Epidermal melanocyte (primary cell): ENCODE measurements around the gene MAP3K3.

ENCODE experiments used
- DNase-seq: peaks from one replicate; pipeline ENCODE4 v3.0.0; 2011; ENCODE audit warnings: low spot score; ENCODE audit not compliant: insufficient read length

The MAP3K3 gene

GRCh38 chr17:63652106-63652505 is 29.9 kb downstream of the MAP3K3 start:
- DNase-seq, result no peak

DNA sequence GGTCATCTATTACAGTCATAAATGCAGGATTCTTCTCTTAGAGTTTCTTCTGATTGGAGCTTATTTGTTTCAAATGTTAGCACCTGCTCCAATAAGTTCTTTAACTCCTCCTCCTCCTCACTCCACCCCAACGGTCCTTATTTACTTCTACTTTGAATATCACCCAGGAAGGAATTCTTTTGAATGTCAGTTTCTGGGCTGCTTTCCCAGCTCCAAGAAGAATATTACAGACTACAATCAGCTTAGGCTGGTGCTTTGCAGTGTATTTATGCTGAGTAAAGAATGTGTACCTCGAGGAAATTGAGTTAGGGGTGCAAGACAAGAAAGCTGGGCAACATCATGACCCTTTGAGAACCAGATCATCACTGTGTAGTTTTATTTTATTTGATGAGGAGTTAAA is 30.8 kb downstream of the MAP3K3 start:
- no peak for DNase-seq

DNA sequence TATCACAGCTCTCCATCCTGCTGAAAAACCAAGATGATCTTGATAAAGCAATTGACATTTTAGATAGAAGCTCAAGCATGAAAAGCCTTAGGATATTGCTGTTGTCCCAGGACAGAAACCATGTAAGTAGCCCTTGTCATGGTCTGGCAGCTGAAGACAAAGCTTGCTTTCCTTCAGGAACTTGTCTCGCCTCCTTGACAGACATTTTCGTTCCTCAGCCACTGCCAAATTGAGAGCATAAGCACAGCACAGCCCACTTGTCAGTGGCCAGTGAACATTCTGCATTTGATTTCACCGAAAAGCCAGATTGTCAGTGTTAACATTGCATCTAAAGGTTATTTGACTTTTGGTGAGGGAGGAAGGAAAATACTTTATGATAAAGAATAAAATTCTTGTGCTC is 35.6 kb downstream of the MAP3K3 start:
- DNase-seq, result no peak

GRCh38 chr17:63658366-63658765 is 36.1 kb downstream of the MAP3K3 start:
- no peak for DNase-seq

DNA sequence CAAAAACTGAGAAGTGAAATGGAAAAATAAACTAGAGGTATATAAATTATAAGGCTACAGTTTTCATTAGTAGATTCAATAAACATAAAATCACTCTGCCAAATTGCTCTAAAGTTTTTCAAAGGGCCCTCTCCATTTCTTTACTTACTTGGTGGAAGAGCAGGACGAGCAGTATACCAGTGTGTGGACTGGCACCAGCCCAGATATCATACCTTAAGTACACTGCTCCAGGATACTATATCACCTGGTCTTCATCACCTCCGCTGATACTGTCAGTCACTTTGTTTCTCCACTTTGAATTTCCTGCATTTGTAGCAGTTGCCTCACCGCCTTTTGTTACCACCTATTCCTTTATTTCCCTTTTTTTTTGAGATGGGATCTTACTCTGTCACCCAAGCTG is 37.6 kb downstream of the MAP3K3 start:
- DNase-seq, result no peak

DNA sequence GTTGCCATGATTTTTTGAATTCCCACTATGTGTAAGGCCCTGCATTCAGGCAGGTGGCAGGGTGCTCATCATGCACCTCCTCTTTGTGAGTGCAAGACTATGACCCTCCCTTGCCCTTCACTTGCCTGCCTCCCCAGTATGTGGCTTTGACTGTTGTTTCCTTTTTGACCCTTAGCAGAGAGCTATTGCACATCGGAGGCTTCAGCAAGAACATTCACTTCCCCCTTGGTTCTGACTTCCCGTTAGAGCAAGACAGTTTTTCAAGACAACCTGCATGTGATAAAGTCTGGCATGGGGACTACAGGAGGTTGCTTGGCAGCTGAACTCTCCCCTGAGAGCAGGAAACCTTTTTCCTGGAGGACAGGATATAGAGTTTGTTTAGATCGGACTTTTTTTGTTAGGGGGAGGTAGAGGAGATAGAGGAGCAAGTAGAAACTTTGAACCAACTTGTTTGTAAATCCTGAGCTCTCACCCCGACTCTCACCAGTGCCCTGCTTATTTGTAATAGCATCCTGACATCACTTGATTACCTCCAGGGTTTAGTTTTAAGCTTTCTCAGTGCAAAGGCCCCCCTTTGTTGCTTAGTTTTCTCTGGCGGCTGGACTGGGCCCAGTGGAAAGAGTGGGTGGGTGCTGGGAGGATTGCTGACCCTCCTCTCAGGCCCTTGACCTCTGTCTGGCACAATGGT is 43.5 kb downstream of the MAP3K3 start:
- no peak for DNase-seq

DNA sequence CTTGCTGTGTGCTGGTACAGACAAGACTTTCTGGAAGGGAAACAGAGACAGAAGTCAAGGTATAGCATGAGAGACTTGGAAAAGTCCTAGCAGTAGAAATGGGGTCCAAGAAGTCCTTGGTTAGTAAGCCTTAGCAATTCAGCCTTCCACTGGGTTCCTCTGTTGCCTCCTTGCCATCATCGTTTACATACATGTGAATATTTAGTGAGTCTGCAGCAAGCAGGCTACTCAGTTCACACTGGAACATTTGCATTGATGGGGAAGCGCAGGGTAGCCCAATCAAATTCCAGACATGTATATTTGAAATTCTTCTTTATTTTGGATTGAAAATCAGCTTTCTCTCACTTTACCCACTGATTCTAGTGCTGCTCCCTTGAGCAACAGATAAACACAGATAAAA is 50.6 kb downstream of the MAP3K3 start:
- DNase-seq, result no peak

DNA sequence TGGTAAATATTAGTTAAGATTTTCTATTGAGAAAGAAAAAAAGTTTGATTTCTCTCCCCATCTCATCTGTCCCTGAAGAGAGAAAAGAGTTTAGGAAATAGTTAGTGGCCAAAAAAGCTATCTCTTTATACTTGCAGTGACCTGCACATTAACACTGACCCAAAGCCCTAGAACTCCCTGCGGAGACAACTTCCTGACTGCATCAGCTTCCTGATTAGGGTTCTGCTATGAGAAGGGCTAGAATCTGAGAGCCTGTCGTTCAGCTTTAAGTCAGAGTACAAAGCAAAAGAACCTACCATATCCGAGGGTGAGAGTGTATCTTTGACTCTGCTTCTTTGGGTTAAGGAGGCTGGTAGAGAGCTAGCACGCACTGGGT is 53.0 kb downstream of the MAP3K3 start:
- DNase-seq, result no peak

DNA sequence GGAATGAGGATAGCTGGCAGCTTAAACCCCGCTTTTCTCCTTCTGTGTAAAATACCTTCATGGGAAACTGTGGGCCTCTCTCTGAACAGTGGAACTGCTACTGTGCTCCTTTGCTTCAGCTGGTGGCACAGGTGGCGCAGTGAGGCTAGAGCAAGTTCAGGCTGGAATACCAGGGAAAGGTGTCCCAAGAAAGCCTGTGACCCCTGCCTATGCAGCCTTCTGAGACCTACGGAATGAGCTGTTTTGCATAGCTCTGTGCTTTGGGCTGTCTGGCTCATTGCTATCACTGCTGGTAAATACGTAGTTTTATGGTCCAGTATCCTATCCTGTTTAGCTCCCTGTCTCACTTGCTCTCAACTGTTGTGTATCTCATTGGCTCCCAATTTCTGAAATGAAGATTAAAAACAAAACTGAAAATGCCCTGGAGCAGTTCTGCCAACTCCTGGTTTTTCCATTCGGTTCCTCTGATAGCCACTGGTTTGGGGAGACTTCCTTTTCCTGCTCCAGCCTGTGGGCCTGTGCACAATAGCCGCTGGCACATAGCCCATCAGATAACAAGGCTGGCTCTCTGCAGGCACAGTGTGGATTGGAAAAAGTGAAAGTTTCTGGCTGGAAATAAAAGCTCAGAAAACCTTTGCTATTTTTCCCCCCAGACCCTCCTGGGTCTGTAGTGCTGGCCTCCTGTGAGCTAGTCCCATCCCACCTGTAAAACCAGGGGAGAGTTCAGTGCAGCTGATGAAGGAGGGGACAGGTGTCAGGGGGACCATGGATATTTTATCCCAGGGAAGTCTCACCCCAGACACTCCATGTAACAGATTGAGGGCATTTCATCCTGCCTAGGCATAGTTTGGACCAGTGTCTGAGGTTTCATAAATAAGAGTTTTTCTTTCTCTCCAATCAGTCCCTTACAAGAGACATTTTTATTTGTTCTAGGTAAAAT is 53.7 kb downstream of the MAP3K3 start:
- no peak for DNase-seq

GRCh38 chr17:63676584-63676983 is 54.4 kb downstream of the MAP3K3 start:
- DNase-seq, result no peak

DNA sequence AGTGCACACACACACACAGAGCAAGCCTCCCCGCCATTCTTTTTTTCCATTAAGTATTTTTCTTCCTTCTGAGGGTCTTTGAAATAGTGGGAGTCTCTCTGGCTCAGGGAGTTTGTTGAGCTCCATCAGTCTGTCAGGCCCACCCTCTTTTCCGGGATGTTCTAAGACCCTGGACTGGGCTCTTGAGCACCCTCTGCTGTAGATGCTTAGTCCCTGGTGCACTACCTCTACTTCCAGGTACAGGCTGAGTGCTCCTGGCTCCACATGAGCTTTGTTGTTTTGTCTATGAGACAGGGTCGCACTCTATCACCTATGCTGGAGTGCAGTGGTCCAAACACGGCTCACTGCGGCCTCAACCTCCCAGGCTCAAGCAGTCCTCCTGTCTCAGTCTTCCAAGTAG is 57.0 kb downstream of the MAP3K3 start:
- no peak for DNase-seq

- no peak for DNase-seq
Observed at GRCh38 chr17:63680700-63681099, 58.5 kb downstream of the MAP3K3 start.

DNA sequence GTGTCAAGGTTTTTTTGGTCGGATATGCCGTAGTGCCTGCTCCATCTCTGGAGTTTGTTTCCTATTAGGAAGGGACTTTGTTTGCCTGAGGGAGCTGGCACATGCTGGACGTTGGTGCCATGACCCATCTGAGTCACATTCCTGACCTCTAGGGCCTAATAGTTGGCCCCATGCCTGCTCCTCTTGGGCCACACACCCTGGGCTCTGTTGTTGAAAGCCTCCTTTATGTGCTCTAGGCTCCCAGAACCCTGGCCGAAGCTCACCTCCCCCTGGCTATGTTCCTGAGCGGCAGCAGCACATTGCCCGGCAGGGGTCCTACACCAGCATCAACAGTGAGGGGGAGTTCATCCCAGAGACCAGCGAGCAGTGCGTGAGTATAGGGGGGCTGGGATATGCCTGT is 59.3 kb downstream of the MAP3K3 start:
- no peak for DNase-seq

DNA sequence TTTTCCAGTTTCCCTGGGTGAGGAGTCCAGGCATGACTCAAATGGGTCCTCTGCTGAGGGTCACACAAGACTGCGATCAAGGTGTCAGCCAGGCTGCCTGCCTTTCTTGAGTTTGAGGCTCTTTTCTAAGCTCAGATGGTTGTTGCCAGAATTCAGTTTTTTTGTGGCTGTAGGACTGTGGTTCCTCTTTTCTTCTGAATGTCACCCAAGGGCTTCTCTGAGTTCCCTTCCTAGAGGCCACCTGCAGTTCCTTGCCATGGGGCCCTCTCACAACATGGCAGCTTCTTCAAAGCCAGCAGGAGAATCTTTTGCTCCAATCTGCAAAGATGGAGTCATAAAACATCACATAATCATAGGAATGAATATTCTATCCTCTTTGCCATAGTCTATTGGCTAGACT is 60.2 kb downstream of the MAP3K3 start:
- no peak for DNase-seq

- DNase-seq, result no peak
Observed at GRCh38 chr17:63682981-63683380, 60.8 kb downstream of the MAP3K3 start.

GRCh38 chr17:63685041-63685440 is 62.8 kb downstream of the MAP3K3 start:
- DNase-seq, result no peak

DNA sequence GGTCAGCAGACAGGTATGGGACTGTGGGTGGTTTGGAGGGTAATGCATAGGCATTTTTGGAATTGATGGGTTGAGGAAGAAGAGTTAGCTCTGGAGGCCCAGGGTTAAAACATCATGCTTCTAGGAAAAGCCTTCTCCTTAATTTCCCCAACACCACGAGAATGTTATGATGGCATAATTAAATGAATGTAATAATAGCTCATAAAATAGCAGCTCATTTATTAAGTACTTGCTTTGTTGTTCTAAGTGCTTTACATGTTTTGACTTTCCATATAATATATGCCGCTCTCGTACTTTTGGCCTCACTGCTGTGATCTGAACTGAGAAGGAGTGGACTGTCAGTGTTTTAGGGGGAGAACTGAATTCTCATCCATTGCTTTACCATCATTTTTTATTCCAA is 63.4 kb downstream of the MAP3K3 start:
- DNase-seq, result no peak

DNA sequence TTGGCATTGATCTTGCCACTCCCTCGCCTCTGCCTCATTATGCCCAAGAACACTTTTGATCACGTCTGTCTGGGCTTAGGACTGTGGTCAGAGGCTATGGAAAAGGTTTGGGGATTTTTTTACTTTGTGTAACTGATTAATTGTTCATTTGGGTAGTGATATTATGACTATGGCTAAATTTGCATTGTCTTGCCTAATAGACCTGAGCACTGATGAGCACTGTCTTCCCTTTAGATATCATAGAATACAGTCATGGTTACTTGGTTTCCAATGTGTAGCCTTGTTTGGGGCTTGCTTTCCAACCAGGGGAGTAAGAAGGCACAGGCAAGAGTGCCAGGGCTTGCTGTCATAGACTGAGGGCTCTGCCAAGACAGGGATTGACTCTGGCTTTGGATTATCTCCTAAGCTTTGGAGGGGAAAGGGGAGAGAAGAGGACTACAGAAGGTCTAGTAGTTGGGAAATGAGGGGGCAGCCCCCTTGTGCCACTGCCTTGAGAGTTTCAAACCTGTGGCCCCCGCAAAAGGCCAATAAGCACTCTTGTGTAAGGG is 64.0 kb downstream of the MAP3K3 start:
- no peak for DNase-seq

DNA sequence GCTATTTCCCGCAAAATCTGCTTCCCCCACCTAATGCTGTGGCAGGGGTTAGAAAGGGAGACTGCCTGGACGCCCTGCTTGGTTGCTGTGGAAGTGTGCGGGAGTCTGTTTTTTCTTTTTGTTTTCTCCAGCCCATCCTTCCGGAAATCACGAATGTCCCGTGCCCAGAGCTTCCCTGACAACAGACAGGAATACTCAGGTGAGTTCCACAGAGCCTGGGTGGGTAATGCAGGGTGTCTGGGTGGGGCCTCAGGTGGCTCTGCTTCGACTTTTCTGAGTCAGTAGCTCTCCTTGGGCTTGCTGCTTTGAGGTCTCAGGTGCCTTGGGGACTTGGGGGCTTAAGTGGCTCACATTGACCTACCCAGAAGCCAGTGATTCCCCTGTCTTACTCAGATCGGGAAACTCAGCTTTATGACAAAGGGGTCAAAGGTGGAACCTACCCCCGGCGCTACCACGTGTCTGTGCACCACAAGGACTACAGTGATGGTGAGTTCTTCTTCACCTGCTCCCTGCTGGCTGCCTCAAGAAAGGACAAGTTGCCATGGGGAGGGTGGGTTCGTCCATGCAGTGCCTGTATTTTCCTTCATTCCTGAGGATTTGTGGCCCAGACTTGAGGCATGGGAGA is 66.3 kb downstream of the MAP3K3 start:
- DNase-seq, result no peak

GRCh38 chr17:63689479-63689878 is 67.3 kb downstream of the MAP3K3 start:
- no peak for DNase-seq

GRCh38 chr17:63692195-63692816 is 70.1 kb downstream of the MAP3K3 start:
- no peak for DNase-seq
